ENCODE measurements around the gene ANAPC7.
"Not testable (repeated sequence)": the region's sequence is repeated elsewhere in the genome, so short reads cannot be mapped to it uniquely, and the experiment has no call there.

Gene ANAPC7

GRCh38 chr12:110373425-110373824, 30.1 kb downstream of the ANAPC7 start:
- no peak for DNase-seq

- DNase-seq, result no peak
These were observed 30.5 kb downstream of the ANAPC7 start for GRCh38 chr12:110373025-110373424.

- no peak for DNase-seq
These were observed 31.5 kb downstream of the ANAPC7 start for GRCh38 chr12:110372056-110372425.

- DNase-seq, result no peak
These were observed 32.0 kb downstream of the ANAPC7 start for GRCh38 chr12:110371408-110372055.

GRCh38 chr12:110370732-110371231, 32.7 kb downstream of the ANAPC7 start:
- no peak for DNase-seq

GRCh38 chr12:110369992-110370391, 33.5 kb downstream of the ANAPC7 start:
- no peak for DNase-seq

GRCh38 chr12:110367181-110367864, 36.2 kb downstream of the ANAPC7 start:
- DNase-seq, result no peak

- DNase-seq, result no peak
These were observed 37.0 kb downstream of the ANAPC7 start for GRCh38 chr12:110366321-110367142.

- no peak for DNase-seq
These were observed 37.8 kb downstream of the ANAPC7 start for GRCh38 chr12:110365489-110366320.

- DNase-seq, result no peak
These were observed 42.3 kb downstream of the ANAPC7 start for GRCh38 chr12:110361216-110361615.

- DNase-seq, result not testable (repeated sequence)
These were observed 45.0 kb downstream of the ANAPC7 start for GRCh38 chr12:110358384-110359097.

- peak in 1 of 2 donors; percentile 35 for DNase-seq
These were observed 48.4 kb downstream of the ANAPC7 start for GRCh38 chr12:110355073-110355472.

GRCh38 chr12:110354172-110354780, 49.2 kb downstream of the ANAPC7 start:
- DNase-seq, result no peak

GRCh38 chr12:110353211-110353965, 50.1 kb downstream of the ANAPC7 start:
- no peak for DNase-seq

- DNase-seq, result no peak
These were observed 51.1 kb downstream of the ANAPC7 start for GRCh38 chr12:110352401-110352800.

- DNase-seq, result no peak
These were observed 52.4 kb downstream of the ANAPC7 start for GRCh38 chr12:110351119-110351518.

- peak; percentile 12 to 31 for DNase-seq
These were observed 53.9 kb downstream of the ANAPC7 start for GRCh38 chr12:110349514-110350151.

GRCh38 chr12:110349096-110349495, 54.4 kb downstream of the ANAPC7 start:
- no peak for DNase-seq

GRCh38 chr12:110348431-110349059, 55.0 kb downstream of the ANAPC7 start:
- no peak for DNase-seq

- no peak for DNase-seq
These were observed 55.7 kb downstream of the ANAPC7 start for GRCh38 chr12:110347767-110348166.

All from CD4-positive, alpha-beta T cell treated with Interferon alpha-2 for 1 hour (primary cell).